HG03521 (cell line): ENCODE data around the gene NMRK1.
A peak's percentile ranks its signal among the peaks of the same experiment; 100 is the strongest.

Experiments
- ATAC-seq: cut with Tn5 transposase; IDR thresholded peaks from one replicate; pipeline ENCODE4 v1.9.1; 2021; ENCODE audit warnings: mild to moderate bottlenecking, moderate library complexity; ENCODE audit not compliant: unreplicated experiment

The NMRK1 gene

DNA sequence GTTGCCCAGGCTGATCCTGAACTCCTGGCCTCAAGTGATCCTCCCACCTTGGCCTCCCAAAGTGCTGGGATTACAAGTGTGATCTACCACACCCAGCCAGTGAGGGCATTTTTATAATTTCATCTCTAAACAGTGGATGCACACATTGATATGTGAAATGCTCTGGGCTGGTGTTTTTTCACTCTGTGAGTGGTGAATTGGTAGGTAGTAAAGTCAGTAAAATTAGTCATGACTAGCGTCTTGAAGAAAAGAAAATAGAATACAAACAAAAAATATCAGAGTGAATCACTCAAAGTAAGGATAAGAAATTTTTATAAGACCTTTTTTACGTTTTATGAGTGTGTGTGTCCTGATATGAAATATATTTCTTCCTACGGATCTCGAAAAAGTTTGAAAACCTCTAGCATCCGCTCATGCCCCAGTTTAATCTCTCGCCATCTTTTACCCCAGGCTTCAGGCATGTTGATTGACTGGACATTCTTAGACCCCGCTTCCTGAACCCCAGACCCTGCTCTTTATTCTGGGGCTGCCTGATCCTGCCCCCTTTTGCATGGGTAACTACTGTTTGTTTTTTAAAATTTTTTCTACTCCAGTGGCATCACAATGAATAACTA, 14.3 kb upstream of the NMRK1 start:
- ATAC-seq = no peak

DNA sequence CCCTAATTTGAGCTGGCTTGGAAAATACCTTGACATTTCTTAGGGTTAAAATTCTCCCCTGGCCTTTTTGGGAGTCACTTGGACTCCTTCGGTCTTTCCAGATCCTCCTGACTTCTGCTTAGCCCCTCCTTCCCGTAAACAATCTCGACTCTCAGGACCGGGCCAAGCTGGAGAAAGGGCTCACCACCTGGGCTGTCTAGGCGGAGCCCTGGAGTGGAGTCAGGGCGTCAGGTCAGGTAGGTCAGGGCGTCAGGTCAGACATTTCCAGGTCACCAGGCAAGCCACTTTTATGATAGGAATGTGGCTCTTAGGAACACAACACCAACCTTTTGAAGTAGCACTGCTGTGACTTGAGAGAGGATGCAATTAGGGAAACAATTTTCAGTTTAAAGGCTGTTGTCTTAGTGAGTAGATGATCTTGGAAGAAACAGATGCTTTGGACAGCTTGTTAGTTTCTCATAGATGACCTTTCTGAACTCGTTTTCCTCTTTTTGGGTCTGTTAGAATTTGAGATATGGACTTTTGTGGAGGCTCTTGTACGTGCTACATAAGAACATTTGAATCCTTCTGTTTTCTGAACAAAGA, 13.1 kb upstream of the NMRK1 start:
- no peak for ATAC-seq

DNA sequence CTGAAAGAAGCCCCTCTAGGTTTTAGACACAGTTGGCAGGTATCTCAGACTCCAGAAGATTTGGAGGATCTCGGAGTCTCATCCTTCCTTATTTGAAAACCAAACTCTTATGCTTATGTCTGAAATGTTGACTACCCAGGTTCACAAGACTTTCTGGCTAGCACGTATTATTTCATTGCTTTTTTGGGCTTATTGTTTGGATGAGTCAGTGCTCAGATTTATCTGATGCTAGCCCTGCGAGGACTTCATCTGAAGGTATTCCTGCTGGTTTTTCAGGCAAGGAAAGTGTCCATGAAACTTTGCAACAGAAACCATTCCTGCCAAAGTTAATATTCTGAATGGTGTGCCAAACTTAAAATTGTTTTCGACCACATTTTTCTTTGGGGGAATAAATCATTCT, 8.8 kb upstream of the NMRK1 start:
- no peak for ATAC-seq

DNA sequence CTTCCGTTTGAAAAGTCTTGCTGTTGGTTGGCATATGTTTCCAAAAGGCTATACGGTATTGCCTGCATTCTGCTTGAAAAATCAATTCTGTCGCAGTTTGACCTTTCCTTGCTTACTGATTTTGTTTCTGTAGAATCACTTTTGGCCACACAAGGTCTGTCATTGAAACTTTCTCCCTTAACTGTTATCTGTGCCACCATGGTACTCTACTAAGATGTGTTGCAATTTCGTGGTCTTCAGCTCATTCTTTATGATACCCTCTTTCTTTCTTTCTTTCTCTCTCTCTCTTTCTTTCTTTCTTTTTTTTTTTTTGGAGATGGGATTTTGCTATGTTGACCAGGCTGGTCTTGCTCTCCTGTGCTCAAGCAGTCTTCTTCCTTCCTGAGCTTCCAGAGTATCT, 4.8 kb upstream of the NMRK1 start:
- ATAC-seq = no peak

DNA sequence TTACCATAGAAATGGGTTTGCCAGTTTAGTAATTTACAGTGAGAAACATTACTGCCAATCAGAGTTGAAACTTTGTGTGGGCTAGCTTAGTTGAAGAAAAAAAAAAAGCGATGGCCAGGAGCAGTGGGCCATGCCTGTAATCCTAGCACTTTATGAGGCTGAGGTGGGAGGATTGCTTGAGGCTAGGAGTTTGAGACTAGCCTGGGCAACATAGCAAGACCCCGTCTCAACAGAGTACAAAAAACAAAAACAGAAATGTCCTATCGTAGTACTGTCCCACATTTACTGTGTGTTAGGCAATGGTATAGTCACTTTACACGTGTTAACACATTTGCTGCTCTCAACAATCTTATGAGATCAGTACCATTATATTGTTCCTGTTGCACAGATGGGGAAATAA, 2.6 kb upstream of the NMRK1 start:
- ATAC-seq = no peak

DNA sequence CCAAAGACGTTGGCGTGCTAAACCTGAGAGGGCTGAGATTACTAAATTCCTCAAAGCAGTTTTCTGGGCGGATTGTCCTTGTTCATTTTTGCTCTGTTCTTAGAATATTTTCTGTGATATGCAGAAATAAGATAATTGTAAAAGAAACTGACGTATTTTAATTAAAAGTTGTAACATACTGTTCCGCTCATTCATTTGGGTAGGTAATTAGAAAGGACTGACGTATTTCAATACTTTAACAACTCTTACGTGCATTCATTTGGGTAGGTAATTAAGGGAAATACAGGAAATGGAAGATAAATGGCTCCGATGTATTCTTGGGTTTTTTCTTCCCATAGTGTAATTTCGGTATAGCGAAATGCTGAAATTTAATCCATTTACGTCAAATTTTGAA, 1.4 kb upstream of the NMRK1 start:
- no peak for ATAC-seq

DNA sequence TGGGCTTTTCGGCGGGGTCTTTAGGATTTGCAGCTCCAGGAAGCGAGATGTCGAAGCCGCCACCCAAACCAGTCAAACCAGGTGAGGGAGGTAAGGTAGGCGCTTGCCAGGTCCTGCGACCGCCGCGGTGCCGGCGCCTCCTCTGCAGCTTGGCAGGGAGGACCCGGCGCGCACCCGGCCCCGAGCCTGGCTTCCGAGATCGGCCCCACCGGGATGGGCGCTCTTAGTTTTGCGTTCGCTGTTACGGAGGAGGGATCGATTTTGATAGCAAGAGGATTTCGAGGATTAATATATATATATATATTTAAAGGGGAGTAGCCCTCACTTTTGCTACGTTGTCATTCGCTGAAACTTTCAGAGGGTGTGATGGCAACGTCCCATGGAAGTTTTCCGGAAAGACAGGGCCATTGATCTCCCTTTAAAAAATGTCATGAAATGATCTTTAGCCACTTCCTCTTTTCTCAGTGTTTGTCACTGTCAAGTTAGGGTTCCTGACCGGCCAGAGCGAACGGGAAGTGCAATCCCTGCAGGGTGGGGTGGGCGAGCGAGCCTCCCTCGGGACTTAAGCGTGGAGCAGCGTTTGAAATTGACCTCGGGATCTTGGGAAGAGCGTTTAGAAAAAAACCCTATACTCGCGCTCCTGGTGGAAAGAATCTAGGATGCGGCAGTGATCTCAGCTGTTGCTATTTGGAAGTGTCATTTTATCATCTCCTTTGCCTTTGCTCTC, 854 bp upstream of the NMRK1 start:
- peak; percentile 13 for ATAC-seq

DNA sequence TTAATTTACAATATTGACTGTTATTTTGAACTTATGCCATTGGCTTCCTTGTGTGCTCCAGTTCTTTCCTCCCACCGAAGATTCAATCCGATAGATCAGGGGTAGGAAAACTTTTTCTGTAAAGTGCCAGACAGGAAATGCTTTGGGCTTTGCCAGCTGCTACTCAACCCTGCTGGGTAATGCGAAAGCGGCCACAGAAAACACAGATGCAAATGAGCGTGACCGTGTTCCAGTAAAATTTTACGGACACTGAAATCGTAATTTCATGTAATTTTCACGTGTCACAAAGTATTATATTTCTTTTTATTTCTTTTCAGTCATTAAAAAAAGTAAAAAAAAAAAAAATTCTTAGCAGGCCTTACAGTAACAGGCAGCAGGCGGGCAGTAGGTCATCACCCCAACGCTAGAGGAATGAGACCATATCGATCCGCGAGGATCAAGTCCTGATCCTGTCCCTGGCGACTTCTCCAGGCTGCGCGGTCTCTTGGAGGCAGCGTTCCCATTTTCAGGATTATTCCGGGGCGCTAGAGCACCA, 599 bp downstream of the NMRK1 start:
- ATAC-seq = peak; percentile 14

DNA sequence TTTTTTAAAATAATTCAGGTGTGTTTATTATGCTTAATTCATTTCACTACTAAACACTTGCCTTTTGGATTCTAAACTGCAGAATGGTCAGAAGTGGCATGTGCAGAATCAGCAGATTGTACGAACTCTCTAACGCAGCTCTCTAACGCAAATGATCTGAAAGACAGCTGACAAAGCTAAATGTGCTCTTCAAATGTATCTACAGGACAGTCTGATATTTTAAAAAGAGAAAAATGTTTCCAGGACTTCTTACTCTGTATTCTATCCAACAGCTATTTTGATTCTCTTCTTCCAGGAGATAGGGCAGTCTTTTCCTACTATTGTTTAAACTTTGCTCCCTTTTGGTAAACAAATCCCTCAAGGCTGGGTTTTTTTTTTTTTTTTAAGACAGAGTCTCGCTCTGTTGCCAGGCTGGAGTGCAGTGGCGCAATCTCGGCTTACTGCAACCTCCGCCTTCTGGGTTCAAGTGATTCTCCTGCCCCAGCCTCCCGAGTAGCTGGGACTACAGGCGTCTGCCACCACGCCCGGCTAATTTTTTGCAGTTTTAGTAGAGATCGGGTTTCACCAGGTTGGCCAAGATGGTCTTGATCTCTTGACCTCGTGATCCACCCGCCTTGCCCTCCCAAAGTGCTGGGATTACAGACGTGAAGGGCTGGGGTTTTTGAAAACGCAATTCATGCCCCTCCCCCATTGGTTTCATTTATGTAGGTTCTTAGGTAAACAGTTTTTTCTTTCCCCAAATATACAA, 1.2 kb downstream of the NMRK1 start:
- no peak for ATAC-seq

DNA sequence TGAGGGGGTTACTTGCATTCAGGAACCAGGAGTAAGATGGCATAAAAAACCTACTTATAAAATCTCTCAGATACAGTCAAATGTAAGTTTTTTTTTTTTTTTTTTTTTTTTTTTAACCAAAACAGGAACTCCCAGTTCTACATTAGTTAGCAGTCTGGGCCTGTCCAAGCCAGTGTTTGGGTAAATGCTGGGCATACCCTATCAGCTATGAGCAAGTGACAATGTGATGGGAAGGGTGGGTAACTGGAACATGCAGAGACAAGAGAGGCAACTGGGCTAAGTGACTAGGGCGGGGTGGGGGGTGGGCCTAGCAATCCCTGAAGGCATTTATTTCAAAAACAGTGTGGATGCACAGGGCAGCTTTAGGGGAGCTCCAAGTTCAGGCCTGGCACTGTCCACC, 2.3 kb downstream of the NMRK1 start:
- ATAC-seq = no peak

DNA sequence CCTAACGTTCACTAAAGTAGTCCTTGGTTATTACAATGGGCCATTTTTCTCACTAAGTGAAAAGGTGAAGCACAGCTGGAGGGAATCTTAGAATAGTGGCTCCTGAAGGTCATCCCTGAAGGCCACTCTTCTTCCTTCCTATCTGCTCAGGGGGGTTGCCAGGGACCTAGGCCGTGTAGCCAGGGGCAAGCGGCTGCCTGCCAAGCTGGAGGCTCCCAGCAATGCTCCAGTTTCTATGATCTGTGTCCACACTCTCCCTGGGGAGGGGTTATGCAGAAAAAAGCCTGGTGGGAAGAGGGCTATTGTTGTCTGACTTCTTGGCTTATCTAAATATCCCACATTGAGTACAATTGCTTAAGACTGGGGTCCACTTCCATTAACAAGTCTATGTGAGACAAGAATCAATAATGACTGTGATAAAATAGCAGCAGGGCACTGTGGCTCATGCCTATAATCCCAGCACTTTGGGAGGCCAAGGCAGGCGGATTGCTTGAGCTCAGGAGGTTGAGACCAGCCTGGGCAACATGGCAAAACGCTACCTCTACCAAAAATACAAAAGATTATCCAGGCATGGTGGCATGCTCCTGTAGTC, 3.8 kb downstream of the NMRK1 start:
- no peak for ATAC-seq

DNA sequence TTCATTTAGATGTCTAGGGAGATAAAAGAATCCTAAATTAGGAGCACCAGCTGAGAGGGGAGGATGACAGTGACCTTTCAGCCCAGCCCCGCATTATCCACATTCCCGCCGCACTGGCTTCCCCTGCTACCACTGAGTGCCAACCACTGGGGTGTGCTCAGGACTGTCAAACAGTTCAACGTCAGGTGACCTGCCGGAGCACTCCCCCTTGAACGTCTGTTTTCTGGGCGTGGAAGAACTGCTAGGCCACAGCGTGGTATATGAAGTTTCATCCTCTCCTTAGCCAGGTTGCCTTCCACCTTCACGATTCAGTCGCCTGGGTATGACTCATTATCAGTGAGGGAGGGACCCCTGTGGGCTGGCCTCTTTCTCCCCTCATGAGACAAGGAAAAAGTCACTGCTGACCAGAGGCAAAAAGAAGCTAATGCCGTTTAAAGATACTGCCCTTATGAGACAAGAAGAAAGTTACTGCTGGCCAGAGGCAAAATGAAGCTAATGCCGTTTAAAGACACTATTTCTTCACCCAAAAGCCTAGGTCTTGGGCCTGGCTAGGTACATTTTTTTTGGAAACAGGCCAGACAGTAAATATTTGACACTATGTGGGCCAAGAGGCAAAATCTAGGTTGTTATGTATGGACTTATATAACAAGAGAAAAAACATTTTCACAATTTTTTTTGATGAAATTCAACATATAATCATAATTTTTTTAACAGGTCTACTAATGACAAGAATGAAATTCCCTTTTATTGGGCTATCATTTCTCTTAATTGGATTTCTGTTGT, 4.6 kb downstream of the NMRK1 start:
- no peak for ATAC-seq

DNA sequence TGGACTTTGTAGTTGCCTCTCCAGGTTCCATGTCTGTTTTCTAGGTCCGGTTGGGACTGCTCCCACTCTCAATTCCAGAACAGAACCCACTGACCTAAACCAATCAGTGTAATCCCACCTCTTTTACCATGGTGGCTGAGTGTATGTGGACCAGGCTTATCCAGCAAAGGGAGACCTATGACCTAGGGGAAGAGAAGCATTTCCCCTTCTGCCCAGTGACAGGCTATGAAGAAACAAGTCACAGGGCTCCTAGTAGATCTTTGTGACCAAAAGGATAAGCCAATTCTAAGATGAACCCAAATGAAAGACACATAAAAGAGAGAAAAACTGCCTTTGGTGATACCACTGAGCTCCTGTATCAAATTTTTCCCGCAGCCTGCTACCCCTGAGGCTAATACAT, 6.3 kb downstream of the NMRK1 start:
- no peak for ATAC-seq

DNA sequence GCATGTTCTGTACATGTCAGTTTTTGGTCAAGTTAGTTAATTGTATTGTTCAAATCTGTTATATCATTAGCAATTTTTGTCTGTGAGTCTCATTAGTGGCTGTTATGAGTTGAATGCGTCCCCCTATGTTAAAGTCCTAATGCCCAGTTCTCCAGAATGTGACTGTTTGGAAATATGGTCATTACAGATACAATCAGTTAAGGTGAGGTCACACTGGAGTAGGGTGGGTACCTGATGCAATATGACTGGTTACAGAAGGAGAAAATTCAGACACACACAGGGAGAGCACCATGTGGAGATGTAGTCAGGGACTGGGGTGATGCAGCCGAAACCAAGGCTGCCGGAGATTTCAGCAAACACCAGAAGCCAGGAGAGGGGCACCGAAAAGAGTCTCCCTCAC, 15.1 kb downstream of the NMRK1 start:
- ATAC-seq = no peak

DNA sequence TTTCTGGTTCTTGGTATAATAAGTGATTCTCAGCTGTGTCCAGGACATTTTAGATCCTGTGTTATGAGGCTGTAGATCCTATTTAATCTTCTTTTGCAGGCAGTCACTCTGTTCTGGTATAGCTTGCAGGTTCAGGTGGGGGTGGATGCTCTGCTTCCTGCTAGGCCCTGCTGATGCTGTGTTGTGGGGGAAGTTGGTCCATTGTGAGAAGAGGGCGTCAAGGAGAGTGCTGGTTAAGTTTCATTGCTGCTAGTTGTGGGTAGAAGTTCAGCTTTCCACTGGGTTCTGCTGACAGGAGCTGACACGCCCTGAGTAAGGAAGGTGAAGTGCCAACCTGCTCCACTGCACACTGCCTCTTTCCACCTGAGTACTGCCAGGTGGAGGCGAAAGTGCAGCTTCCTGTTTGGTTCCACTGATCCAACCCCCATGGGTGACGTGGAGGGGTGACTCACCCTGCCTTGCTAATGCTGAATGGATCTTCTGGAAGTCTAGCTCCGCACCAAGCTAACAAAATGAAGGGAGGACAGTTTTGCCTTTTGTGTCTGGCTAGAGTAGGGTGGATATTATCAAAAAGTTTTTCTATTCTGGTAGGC, 16.3 kb downstream of the NMRK1 start:
- no peak for ATAC-seq

DNA sequence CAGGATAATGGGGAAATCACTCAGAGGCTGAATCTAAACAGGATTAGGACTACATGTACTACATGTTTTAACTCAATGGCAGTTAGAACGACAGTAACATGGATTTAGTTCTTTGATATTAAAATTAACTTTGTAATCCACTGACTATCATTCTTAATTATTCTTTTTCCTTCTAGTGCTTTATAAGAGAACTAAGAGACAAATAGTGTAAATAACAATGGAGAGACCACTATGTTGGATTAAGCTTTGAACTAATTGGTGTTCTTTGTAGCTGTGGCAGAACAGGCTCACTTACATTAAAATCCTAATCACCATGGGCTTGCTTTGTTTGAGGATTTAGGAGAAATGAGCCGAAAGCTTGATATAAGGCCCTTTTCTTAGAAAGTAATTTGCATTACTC, 18.8 kb downstream of the NMRK1 start:
- no peak for ATAC-seq

DNA sequence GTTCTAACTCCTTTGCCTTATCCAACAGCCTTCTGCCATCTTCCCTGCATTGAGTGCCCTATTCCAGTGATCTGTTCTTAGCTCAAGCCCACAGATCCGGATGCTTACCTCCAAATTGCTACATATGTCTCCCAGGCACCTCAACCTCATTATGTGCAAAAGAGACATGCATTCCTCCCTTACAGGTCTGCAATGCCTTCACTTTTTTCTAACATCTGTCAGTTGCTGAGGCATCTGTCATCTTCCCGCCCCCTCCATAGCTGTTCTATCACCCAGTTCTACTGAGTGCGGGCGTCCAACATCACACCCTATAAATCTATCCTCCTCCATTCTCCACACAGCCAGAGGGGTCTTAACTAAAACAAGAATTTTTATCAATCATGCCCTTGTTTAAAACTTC, 20.1 kb downstream of the NMRK1 start:
- ATAC-seq = no peak

DNA sequence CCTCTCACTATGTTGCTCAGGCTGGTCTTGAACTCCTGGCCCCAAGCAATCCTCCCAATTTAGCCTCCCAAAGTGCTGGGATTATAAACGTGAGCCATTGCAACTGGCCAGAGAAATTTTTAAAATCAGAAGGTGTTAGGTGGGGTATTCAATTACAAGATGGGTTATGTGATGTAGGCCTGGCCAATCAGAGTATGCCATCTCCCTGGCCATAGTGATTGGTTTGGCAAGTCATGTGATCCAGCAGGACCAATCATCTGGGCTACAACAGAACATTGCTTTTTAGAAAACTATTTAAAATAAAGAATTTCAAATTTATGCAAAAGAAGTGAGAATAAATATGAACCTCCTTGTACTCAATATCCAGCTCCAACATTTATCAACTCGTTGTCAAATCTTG, 22.4 kb downstream of the NMRK1 start:
- ATAC-seq = no peak

DNA sequence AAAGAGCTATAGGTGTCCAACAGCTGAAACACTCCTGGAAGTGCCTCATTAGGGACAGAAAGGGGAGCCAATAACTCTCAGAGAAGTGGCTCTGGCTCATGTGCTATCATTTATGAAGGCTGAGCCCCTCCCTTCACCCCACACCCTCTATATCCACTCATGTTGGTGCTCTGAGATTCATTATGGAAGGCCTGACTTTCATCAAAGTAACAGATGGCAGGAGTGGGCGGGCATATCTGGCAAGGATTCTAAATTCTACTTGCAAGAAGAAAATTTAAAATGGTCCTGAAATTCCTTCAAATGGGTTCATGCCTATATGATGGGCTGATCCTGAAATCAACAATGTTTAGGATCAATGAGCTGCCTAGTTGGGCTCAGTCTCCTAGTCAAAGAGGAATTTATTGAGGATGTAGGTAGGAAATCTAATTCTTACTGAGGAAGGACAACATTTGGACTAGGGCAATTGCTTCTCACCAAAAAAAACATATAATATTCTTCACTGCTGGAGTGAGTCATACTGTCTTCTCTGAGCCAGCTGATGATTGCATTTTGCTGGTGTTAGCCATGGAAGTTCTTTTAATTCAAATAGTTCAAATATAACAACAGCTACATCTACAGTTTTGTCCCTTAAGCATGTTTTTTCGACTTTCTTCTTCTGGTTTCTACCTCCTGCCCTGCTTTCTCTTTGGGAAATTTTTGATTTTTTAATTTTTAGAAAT, 23.5 kb downstream of the NMRK1 start:
- ATAC-seq = no peak
